ENCODE measurements around the gene TOMM34. TPM values are rescaled to one million over a fixed set of nuclear protein-coding genes. Genes with fewer than 3 reads are reported as not detected.

Gene TOMM34
- total and polyA plus RNA-seq, 3 donors from 2014 or later, result 212 to 263 (median 246) TPM

GRCh38 chr20:44963325-44964215, 3.4 kb upstream of the TOMM34 start:
- Histone ChIP-seq H3K36me3 (ENCODE audit: low read depth, missing control alignments) (no peaks in the 10 kb centered on the region), H3K9me3 (no peaks in the 10 kb centered on the region), H3K4me1 (peaks cover 30% of the 10 kb centered on the region), H3K27me3 (no peaks in the 10 kb centered on the region), H3K4me3 (no peak overlapping the region), H3K27ac (no peak overlapping the region)
- TF ChIP-seq CTCF (IDR thresholded peaks at IDR 0.05) (no peak), POLR2A (IDR thresholded peaks at IDR 0.05) (no peak)
- WGBS, 2 donors, result 76 to 77% methylated on average over 3 to 4 of the region's 4 CpGs
- DNase-seq, result no peak
- intact Hi-C loops (cut with DNase I; ENCODE audit: low total_unique reads), result no loop called here

GRCh38 chr20:44962483-44962882, 2.3 kb upstream of the TOMM34 start:
- no peak overlapping the region for H3K4me3 ChIP-seq
- H3K9me3 ChIP-seq, result no peaks in the 10 kb centered on the region
- intact Hi-C loops (cut with DNase I; ENCODE audit: low total_unique reads), result no loop called here
- peaks cover 32% of the 10 kb centered on the region for H3K4me1 ChIP-seq
- no peaks in the 10 kb centered on the region for H3K36me3 ChIP-seq (ENCODE audit: low read depth, missing control alignments)
- no peak for DNase-seq
- no peaks in the 10 kb centered on the region for H3K27me3 ChIP-seq
- no peak overlapping the region for H3K27ac ChIP-seq
- TF ChIP-seq CTCF (IDR thresholded peaks at IDR 0.05), result no peak
- no peak for TF ChIP-seq POLR2A (IDR thresholded peaks at IDR 0.05)
- 86 to 93% methylated on average over 3 of the region's 3 CpGs for WGBS, 2 donors

GRCh38 chr20:44961870-44962267, 1.7 kb upstream of the TOMM34 start:
- intact Hi-C loops (cut with DNase I; ENCODE audit: low total_unique reads), result no loop called here
- H3K27me3 ChIP-seq, result no peaks in the 10 kb centered on the region

GRCh38 chr20:44961011-44961869, 1.0 kb upstream of the TOMM34 start:
- 44 to 45% methylated on average over 4 of the region's 4 CpGs for WGBS, 2 donors
- Histone ChIP-seq H3K4me1 (peaks cover 25% of the 10 kb centered on the region), H3K4me3 (no peak overlapping the region), H3K27ac (peak overlapping the region in 1 of 2 donors; percentile 90), H3K27me3 (no peaks in the 10 kb centered on the region), H3K9me3 (no peaks in the 10 kb centered on the region), H3K36me3 (ENCODE audit: low read depth, missing control alignments) (no peaks in the 10 kb centered on the region)
- TF ChIP-seq CTCF (IDR thresholded peaks at IDR 0.05), result no peak
- TF ChIP-seq POLR2A (IDR thresholded peaks at IDR 0.05), result no peak
- DNase-seq, result no peak
- intact Hi-C loops (cut with DNase I; ENCODE audit: low total_unique reads), result no loop called here

More at GRCh38 chr20:44961870-44962267, 1.7 kb upstream of the TOMM34 start:
- DNase-seq, result no peak
- WGBS, 2 donors, result 88 to 91% methylated on average over 3 of the region's 3 CpGs
- Histone ChIP-seq H3K36me3 (ENCODE audit: low read depth, missing control alignments) (no peaks in the 10 kb centered on the region), H3K4me3 (no peak overlapping the region), H3K27ac (no peak overlapping the region), H3K9me3 (no peaks in the 10 kb centered on the region), H3K4me1 (peaks cover 26% of the 10 kb centered on the region)
- no peak for TF ChIP-seq POLR2A (IDR thresholded peaks at IDR 0.05)
- no peak for TF ChIP-seq CTCF (IDR thresholded peaks at IDR 0.05)
